Measurements from ENCODE around the gene EML5. TPM values are rescaled to one million over a fixed set of nuclear protein-coding genes. Genes with fewer than 3 reads are reported as not detected.

Gene EML5
- total RNA-seq, 1 donor from 2014 or later: 1.5 TPM

DNA sequence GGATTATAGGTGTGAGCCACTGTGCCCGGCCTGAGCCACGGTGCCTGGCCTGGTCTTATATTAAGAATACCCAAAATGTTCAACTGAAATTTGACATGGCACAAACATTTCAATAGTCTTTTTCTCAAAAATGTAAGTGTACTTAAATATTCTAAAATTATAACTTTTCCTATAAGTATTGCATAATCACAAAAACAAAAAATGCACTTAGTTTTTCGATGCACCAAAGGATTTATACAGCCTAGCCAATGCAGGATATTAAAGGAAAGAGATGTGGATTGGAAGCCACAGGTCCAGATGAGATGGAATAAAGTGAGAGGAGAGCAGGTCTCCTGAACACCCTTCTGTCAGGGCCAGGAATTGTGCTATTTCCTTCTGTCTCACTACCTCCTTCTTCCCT lies 167.1 kb downstream of the EML5 start:
- Mint-ChIP-seq H3K4me1 (ENCODE audit: low read depth) (no peaks in the 10 kb centered on the region), H3K27ac (no peak overlapping the region), H3K9me3 (no peaks in the 10 kb centered on the region), H3K4me3 (no peak overlapping the region), H3K27me3 (ENCODE audit: insufficient read depth) (no peaks in the 10 kb centered on the region), H3K36me3 (ENCODE audit: low read depth) (no peaks in the 10 kb centered on the region)
- intact Hi-C loops (cut with micrococcal nuclease): no loop called here
- DNase-seq (ENCODE audit: low spot score): no peak

- Mint-ChIP-seq H3K4me1 (ENCODE audit: low read depth) (no peaks in the 10 kb centered on the region), H3K4me3 (no peak overlapping the region), H3K27ac (no peak overlapping the region), H3K36me3 (ENCODE audit: low read depth) (peaks cover 3% of the 10 kb centered on the region), H3K9me3 (no peaks in the 10 kb centered on the region), H3K27me3 (ENCODE audit: insufficient read depth) (no peaks in the 10 kb centered on the region)
- no peak for DNase-seq (ENCODE audit: low spot score)
- intact Hi-C loops (cut with micrococcal nuclease): no loop called here
Measured at GRCh38 chr14:88621100-88621499, 171.7 kb downstream of the EML5 start.

- Mint-ChIP-seq H3K4me3 (no peak overlapping the region), H3K4me1 (ENCODE audit: low read depth) (no peaks in the 10 kb centered on the region), H3K36me3 (ENCODE audit: low read depth) (peaks cover 7% of the 10 kb centered on the region), H3K27ac (no peak overlapping the region), H3K27me3 (ENCODE audit: insufficient read depth) (no peaks in the 10 kb centered on the region), H3K9me3 (no peaks in the 10 kb centered on the region)
- no peak for DNase-seq (ENCODE audit: low spot score)
- intact Hi-C loops (cut with micrococcal nuclease): no loop called here
Measured at GRCh38 chr14:88618476-88618875, 174.3 kb downstream of the EML5 start.

DNA sequence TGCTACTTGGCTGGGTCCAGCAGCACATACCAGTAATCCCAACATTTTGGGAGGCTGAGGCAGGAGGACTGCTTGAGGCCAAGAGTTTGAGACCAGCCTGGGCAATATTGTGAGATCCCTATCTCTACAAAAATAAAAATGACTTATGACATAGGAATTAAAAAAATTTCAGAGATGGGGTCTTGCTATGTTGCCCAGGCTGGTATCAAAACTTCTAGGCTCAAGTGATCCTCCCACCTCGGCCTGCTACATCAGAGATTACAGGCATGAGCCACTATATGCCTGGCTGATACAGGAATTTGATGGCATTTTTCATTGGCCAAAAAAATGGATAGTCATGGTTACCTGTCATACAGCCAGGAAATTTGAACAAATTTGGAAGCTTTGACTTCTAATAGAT lies 175.3 kb downstream of the EML5 start:
- no peak for DNase-seq (ENCODE audit: low spot score)
- H3K4me3 Mint-ChIP-seq: no peak overlapping the region
- H3K9me3 Mint-ChIP-seq: no peaks in the 10 kb centered on the region
- no peaks in the 10 kb centered on the region for H3K27me3 Mint-ChIP-seq (ENCODE audit: insufficient read depth)
- peaks cover 11% of the 10 kb centered on the region for H3K36me3 Mint-ChIP-seq (ENCODE audit: low read depth)
- no peak overlapping the region for H3K27ac Mint-ChIP-seq
- intact Hi-C loops (cut with micrococcal nuclease): no loop called here
- H3K4me1 Mint-ChIP-seq (ENCODE audit: low read depth): no peaks in the 10 kb centered on the region

GRCh38 chr14:88616697-88617096 lies 176.1 kb downstream of the EML5 start:
- DNase-seq (ENCODE audit: low spot score): no peak
- Mint-ChIP-seq H3K4me1 (ENCODE audit: low read depth) (no peaks in the 10 kb centered on the region), H3K27me3 (ENCODE audit: insufficient read depth) (no peaks in the 10 kb centered on the region), H3K9me3 (no peaks in the 10 kb centered on the region), H3K4me3 (no peak overlapping the region), H3K36me3 (ENCODE audit: low read depth) (peaks cover 13% of the 10 kb centered on the region), H3K27ac (no peak overlapping the region)
- intact Hi-C loops (cut with micrococcal nuclease): no loop called here

- peaks cover 30% of the 10 kb centered on the region for H3K36me3 Mint-ChIP-seq (ENCODE audit: low read depth)
- H3K9me3 Mint-ChIP-seq: no peaks in the 10 kb centered on the region
- H3K27ac Mint-ChIP-seq: no peak overlapping the region
- H3K4me1 Mint-ChIP-seq (ENCODE audit: low read depth): no peaks in the 10 kb centered on the region
- no peaks in the 10 kb centered on the region for H3K27me3 Mint-ChIP-seq (ENCODE audit: insufficient read depth)
- DNase-seq (ENCODE audit: low spot score): no peak
- intact Hi-C loops (cut with micrococcal nuclease): loop anchor here (2.0 kb wide), 1 partner anchor 14 kb away; no protein-coding TSS in a partner anchor
- H3K4me3 Mint-ChIP-seq: no peak overlapping the region
Measured at GRCh38 chr14:88614218-88614907, 178.4 kb downstream of the EML5 start.

GRCh38 chr14:88613552-88614010 lies 179.2 kb downstream of the EML5 start:
- H3K4me3 Mint-ChIP-seq: no peak overlapping the region
- no peaks in the 10 kb centered on the region for H3K4me1 Mint-ChIP-seq (ENCODE audit: low read depth)
- H3K9me3 Mint-ChIP-seq: no peaks in the 10 kb centered on the region
- no peaks in the 10 kb centered on the region for H3K27me3 Mint-ChIP-seq (ENCODE audit: insufficient read depth)
- no peak overlapping the region for H3K27ac Mint-ChIP-seq
- H3K36me3 Mint-ChIP-seq (ENCODE audit: low read depth): peaks cover 35% of the 10 kb centered on the region
- intact Hi-C loops (cut with micrococcal nuclease): loop anchor here (2.0 kb wide), 1 partner anchor 15 kb away; no protein-coding TSS in a partner anchor
- DNase-seq (ENCODE audit: low spot score): no peak

- no peak for DNase-seq (ENCODE audit: low spot score)
- peaks cover 40% of the 10 kb centered on the region for H3K36me3 Mint-ChIP-seq (ENCODE audit: low read depth)
- intact Hi-C loops (cut with micrococcal nuclease): no loop called here
- H3K4me3 Mint-ChIP-seq: no peak overlapping the region
- no peak overlapping the region for H3K27ac Mint-ChIP-seq
- no peaks in the 10 kb centered on the region for H3K9me3 Mint-ChIP-seq
- no peaks in the 10 kb centered on the region for H3K27me3 Mint-ChIP-seq (ENCODE audit: insufficient read depth)
- no peaks in the 10 kb centered on the region for H3K4me1 Mint-ChIP-seq (ENCODE audit: low read depth)
Measured at GRCh38 chr14:88612981-88613380, 179.8 kb downstream of the EML5 start.

GRCh38 chr14:88611878-88612277 lies 180.9 kb downstream of the EML5 start:
- Mint-ChIP-seq H3K27me3 (ENCODE audit: insufficient read depth) (no peaks in the 10 kb centered on the region), H3K4me3 (no peak overlapping the region), H3K9me3 (no peaks in the 10 kb centered on the region), H3K4me1 (ENCODE audit: low read depth) (no peaks in the 10 kb centered on the region), H3K27ac (no peak overlapping the region), H3K36me3 (ENCODE audit: low read depth) (peaks cover 48% of the 10 kb centered on the region)
- no peak for DNase-seq (ENCODE audit: low spot score)
- intact Hi-C loops (cut with micrococcal nuclease): no loop called here

DNA sequence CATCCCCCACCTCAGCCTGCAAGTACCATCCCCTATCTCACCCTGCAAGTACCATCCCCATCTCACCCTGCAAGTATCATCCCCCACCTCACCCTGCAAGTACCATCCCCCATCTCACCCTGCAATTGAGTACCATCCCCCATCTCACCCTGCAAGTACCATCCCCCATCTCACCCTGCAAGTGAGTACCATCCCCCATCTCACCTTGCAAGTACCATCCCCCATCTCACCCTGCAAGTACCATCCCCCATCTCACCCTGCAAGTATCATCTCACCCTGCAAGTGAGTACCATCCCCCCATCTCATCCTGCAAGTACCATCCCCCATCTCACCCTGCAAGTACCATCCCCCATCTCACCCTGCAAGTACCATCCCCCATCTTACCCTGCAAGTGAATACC lies 184.9 kb downstream of the EML5 start:
- H3K27me3 Mint-ChIP-seq (ENCODE audit: insufficient read depth): no peaks in the 10 kb centered on the region
- H3K4me3 Mint-ChIP-seq: no peak overlapping the region
- intact Hi-C loops (cut with micrococcal nuclease): no loop called here
- no peak overlapping the region for H3K27ac Mint-ChIP-seq
- H3K4me1 Mint-ChIP-seq (ENCODE audit: low read depth): peaks cover 11% of the 10 kb centered on the region
- no peak for DNase-seq (ENCODE audit: low spot score)
- H3K9me3 Mint-ChIP-seq: no peaks in the 10 kb centered on the region
- peaks cover 52% of the 10 kb centered on the region for H3K36me3 Mint-ChIP-seq (ENCODE audit: low read depth)

DNA sequence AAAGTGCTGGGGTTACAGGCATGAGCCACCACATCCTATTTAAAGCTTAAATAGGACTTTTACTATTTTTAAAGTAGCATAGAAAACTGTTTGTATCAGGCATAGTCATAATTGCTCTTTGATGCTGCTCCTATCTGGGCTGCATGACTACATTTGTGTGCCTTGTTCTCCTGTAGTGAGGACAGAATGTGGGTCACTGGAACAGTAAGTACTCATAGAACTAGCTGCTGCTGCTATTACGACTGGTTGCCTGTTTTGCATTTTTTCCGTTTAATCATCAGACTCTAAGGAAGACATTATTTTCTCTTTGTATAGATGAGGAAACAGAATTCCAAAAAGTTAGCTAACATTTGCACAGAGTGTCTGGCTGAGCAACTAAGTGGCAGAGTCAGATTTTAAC lies 187.2 kb downstream of the EML5 start:
- H3K36me3 Mint-ChIP-seq (ENCODE audit: low read depth): peaks cover 50% of the 10 kb centered on the region
- no peaks in the 10 kb centered on the region for H3K27me3 Mint-ChIP-seq (ENCODE audit: insufficient read depth)
- DNase-seq (ENCODE audit: low spot score): no peak
- peaks cover 15% of the 10 kb centered on the region for H3K4me1 Mint-ChIP-seq (ENCODE audit: low read depth)
- H3K4me3 Mint-ChIP-seq: no peak overlapping the region
- intact Hi-C loops (cut with micrococcal nuclease): no loop called here
- no peaks in the 10 kb centered on the region for H3K9me3 Mint-ChIP-seq
- no peak overlapping the region for H3K27ac Mint-ChIP-seq

GRCh38 chr14:88604212-88604611 lies 188.5 kb downstream of the EML5 start:
- peaks cover 27% of the 10 kb centered on the region for H3K4me1 Mint-ChIP-seq (ENCODE audit: low read depth)
- no peak overlapping the region for H3K27ac Mint-ChIP-seq
- H3K36me3 Mint-ChIP-seq (ENCODE audit: low read depth): peaks cover 49% of the 10 kb centered on the region
- no peaks in the 10 kb centered on the region for H3K9me3 Mint-ChIP-seq
- DNase-seq (ENCODE audit: low spot score): no peak
- H3K27me3 Mint-ChIP-seq (ENCODE audit: insufficient read depth): no peaks in the 10 kb centered on the region
- intact Hi-C loops (cut with micrococcal nuclease): loop anchor here (5.0 kb wide), 1 partner anchor 597 kb away; the partner anchor contains the start of gene GPR65
- no peak overlapping the region for H3K4me3 Mint-ChIP-seq

GRCh38 chr14:88599761-88600439 lies 192.9 kb downstream of the EML5 start:
- Mint-ChIP-seq H3K4me1 (ENCODE audit: low read depth) (peaks cover 48% of the 10 kb centered on the region), H3K27ac (peak overlapping the region; percentile 91), H3K27me3 (ENCODE audit: insufficient read depth) (no peaks in the 10 kb centered on the region), H3K4me3 (peak overlapping the region; percentile 64), H3K36me3 (ENCODE audit: low read depth) (peaks cover 61% of the 10 kb centered on the region), H3K9me3 (no peaks in the 10 kb centered on the region)
- peak; percentile 6 for DNase-seq (ENCODE audit: low spot score)
- intact Hi-C loops (cut with micrococcal nuclease): loop anchor here (1.0 to 5.0 kb wide), 3 partner anchors 37 to 593 kb away; partner anchors contain the start of genes GPR65, TTC8 and ZC3H14

Measured in activated T-helper 1 cell treated with anti-CD3 and anti-CD28 coated beads, Interleukin-12 subunit alpha, Interleukin-12 subunit beta, Interleukin-2, Interleukin-4 antibody, amounts not matched to agents 30 ng/mL and 10 ng/mL and 1 ng/mL, durations not matched to agents 14 hours and 24 hours and 36 hours (primary cell).